ENCODE measurements around the gene NDUFB6. TPM values are rescaled to one million over a fixed set of nuclear protein-coding genes. Genes with fewer than 3 reads are reported as not detected.
A peak's percentile ranks its signal among the peaks of the same experiment; 100 is the strongest.

Gene NDUFB6
- total RNA-seq, 6 experiments from 2014 or later = 62.5 to 78.6 (median 70.7) TPM

DNA sequence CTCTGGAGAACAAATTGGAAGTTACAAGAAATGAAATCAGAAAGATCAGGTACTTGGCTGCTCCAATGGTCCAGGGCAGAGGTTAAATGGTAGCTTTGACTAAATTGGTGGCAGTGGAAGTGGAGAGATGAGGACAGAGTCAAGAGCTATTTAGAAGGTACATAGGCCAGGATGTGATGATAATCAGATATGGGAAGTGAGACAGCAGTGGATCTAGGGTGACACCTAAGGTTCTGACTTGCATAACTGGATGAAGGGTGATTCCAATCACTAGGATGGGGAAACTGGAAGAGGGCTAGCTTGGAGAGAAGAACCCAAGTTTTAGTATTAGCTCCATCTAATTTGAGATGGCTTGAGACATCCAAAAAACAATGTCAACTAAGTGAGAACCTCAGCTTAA, 24.0 kb upstream of the NDUFB6 start:
- no peak for DNase-seq
- no peak overlapping the region for H3K4me3 Mint-ChIP-seq
- H3K9me3 Mint-ChIP-seq = no peaks in the 10 kb centered on the region
- H3K36me3 Mint-ChIP-seq (ENCODE audit: low read depth) = no peaks in the 10 kb centered on the region
- H3K27ac Mint-ChIP-seq = no peak overlapping the region
- peaks cover 4% of the 10 kb centered on the region; the same call in 1 of the 2 replicates for H3K27me3 Mint-ChIP-seq (ENCODE audit: insufficient read depth)
- TF ChIP-seq, protein P1, sequence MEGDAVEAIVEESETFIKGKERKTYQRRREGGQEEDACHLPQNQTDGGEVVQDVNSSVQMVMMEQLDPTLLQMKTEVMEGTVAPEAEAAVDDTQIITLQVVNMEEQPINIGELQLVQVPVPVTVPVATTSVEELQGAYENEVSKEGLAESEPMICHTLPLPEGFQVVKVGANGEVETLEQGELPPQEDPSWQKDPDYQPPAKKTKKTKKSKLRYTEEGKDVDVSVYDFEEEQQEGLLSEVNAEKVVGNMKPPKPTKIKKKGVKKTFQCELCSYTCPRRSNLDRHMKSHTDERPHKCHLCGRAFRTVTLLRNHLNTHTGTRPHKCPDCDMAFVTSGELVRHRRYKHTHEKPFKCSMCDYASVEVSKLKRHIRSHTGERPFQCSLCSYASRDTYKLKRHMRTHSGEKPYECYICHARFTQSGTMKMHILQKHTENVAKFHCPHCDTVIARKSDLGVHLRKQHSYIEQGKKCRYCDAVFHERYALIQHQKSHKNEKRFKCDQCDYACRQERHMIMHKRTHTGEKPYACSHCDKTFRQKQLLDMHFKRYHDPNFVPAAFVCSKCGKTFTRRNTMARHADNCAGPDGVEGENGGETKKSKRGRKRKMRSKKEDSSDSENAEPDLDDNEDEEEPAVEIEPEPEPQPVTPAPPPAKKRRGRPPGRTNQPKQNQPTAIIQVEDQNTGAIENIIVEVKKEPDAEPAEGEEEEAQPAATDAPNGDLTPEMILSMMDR (IDR thresholded peaks at IDR 0.05) = no peak
- H3K4me1 Mint-ChIP-seq (ENCODE audit: low read depth) = peaks cover 6% of the 10 kb centered on the region; the same call in 1 of the 2 replicates

DNA sequence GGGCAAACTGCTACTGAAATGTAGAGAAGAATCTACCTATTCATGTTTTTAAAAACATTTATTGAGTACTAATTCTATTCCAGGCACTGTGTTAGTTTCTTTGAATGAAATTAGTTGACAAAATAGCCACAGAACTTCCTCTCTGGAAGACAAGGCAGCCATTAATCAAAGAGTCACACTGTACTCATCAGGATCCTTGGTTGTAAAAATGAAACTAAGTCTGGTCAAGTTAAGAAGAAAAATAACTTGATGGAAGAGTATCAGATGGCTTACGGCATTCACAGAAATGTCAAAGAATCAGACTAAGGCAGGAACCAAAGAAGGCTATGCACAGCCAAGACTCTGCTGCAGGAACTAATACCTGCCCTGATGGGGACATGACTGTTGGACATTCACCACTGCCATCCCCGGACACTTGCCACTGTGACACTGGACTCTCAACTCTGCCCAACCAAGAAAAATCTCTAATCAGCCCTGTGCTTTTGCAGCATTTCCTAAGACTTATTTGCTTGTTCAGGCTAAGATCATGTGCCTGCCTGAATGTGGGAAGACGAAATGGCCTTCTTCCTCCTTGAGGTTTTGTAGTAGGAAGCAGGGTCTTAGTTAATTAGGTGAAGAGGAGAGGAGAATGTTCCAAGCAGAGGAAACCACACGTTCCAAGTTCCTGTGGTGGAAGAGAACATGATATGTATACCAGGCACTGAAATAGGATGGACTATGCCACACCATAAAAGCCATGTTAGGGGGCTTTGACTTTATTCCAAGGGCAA, 23.3 kb upstream of the NDUFB6 start:
- TF ChIP-seq, protein P1 (IDR thresholded peaks at IDR 0.05) = no peak
- H3K36me3 Mint-ChIP-seq (ENCODE audit: low read depth) = no peaks in the 10 kb centered on the region
- no peak overlapping the region for H3K4me3 Mint-ChIP-seq
- H3K9me3 Mint-ChIP-seq = no peaks in the 10 kb centered on the region
- H3K27ac Mint-ChIP-seq = no peak overlapping the region
- H3K27me3 Mint-ChIP-seq (ENCODE audit: insufficient read depth) = peaks cover 4% of the 10 kb centered on the region; the same call in 1 of the 2 replicates
- DNase-seq = no peak
- peaks cover 6% of the 10 kb centered on the region for H3K4me1 Mint-ChIP-seq (ENCODE audit: low read depth)

DNA sequence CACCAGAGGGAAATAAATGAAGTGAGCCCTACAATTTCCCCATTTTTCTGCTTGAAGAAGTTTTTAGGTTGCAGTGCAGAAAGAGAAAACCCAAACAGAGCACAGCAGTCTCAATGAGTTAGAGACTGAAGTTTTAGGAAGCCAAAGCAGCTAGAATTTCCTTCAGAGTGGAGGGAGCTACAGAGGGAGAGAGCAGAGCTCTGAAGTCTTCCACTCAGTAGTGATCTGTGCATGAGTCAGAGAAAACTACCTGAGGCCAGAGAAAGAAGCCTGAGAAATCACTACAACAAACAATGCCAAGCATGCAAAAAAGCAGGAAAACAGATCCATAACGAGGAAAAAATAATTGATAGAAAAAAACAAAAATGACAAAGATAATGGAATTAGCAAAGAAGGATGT, 17.9 kb upstream of the NDUFB6 start:
- Mint-ChIP-seq H3K4me1 (ENCODE audit: low read depth) (peaks cover 7% of the 10 kb centered on the region), H3K27ac (no peak overlapping the region), H3K4me3 (no peak overlapping the region; the same call in 1 of the 2 replicates), H3K36me3 (ENCODE audit: low read depth) (no peaks in the 10 kb centered on the region), H3K27me3 (ENCODE audit: insufficient read depth) (no peaks in the 10 kb centered on the region), H3K9me3 (no peaks in the 10 kb centered on the region)
- DNase-seq = peak; percentile 5
- TF ChIP-seq, protein P1 (IDR thresholded peaks at IDR 0.05) = no peak

DNA sequence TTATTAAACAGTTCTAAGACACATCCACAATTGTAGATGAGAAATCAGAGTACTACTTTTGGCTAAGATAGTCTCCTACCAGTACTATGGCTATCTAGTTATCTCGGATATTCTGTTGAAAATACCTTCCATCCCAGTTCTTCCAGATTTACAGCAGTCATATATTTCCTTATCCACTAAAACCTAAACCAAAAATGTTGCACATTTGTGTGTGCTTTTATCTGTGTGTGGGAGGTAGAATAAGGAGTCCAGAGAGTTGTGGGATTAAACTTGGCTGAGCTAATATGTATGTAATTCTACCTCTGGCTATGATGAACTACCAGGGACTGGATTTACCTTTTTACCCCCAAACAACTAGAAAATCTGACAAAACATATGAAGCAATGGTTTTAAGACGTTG, 17.5 kb upstream of the NDUFB6 start:
- Mint-ChIP-seq H3K4me1 (ENCODE audit: low read depth) (peaks cover 9% of the 10 kb centered on the region), H3K36me3 (ENCODE audit: low read depth) (no peaks in the 10 kb centered on the region), H3K27me3 (ENCODE audit: insufficient read depth) (peaks cover 1% of the 10 kb centered on the region; the same call in 1 of the 2 replicates), H3K4me3 (no peak overlapping the region), H3K9me3 (no peaks in the 10 kb centered on the region), H3K27ac (no peak overlapping the region)
- TF ChIP-seq, protein P1 (IDR thresholded peaks at IDR 0.05) = no peak
- DNase-seq = no peak

DNA sequence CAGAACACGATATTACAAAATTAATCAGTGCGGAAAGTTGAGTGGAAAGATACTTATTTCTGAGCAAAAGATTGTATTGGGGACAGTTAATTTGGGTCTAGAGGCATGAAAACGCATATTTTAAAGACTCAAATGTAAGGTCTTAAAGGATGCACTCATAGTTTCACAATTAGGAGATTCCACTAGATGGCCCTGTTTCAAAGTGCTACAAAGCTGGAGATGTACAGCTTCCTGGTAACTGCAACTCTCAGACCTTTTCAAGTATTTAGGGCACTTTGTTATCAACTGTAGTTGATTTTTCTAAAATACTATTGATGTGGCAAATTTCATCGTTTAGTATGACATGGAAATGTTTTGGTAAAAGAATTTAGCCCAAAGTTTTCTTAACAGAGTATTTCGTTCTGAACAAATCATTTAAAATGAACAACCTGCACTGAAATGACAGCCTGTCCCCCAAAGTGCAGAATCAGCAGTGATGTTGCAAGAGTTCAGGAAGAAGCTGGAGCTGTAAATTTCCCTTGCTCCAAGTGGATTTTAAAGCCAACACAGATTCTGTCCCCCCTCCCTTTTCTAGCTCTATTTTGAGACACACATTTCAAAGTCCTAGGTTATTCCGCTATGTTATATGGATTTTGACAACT, 16.2 kb upstream of the NDUFB6 start:
- Mint-ChIP-seq H3K36me3 (ENCODE audit: low read depth) (no peaks in the 10 kb centered on the region), H3K9me3 (no peaks in the 10 kb centered on the region), H3K4me1 (ENCODE audit: low read depth) (peaks cover 19% of the 10 kb centered on the region), H3K4me3 (no peak overlapping the region), H3K27ac (no peak overlapping the region), H3K27me3 (ENCODE audit: insufficient read depth) (peaks cover 5% of the 10 kb centered on the region; the same call in 1 of the 2 replicates)
- TF ChIP-seq, protein P1 (IDR thresholded peaks at IDR 0.05) = peak; percentile 78
- peak; percentile 45 for DNase-seq

All from HFFc6 (cell line).